C4-2B (cell line): Measurements from ENCODE around the gene DLGAP1.

Experiments used
- ZFX ChIP-seq: fragments of 450-650 bp; IDR thresholded peaks from 2 replicates; pipeline ENCODE4 v1.6.1; 2017
- TF ChIP-seq, protein P1 (sequence below): fragments of 450-650 bp; conservative IDR thresholded peaks from 2 replicates; pipeline ENCODE4 v1.5.1; 2017; ENCODE audit warnings: mild to moderate bottlenecking

DNA sequence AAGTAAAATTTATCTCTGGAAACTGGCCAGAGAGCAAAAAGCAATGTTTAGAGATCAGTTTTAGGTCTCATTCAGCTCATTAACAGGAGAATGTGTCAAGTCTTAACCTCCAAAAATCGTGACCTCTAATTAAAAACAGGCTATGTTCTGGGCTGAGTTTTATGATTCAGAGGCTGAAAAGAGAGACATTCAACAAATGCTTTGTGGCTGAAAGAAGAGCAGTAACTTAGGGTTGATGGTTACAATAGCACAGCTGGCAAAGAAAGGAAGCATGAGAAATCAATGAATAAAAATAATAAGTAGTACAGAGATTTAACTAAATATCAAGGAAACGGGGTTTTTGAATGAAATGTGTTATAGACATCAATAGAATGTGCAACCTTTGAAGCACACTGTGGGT is 992.1 kb downstream of the DLGAP1 start:
- TF ChIP-seq, protein P1, sequence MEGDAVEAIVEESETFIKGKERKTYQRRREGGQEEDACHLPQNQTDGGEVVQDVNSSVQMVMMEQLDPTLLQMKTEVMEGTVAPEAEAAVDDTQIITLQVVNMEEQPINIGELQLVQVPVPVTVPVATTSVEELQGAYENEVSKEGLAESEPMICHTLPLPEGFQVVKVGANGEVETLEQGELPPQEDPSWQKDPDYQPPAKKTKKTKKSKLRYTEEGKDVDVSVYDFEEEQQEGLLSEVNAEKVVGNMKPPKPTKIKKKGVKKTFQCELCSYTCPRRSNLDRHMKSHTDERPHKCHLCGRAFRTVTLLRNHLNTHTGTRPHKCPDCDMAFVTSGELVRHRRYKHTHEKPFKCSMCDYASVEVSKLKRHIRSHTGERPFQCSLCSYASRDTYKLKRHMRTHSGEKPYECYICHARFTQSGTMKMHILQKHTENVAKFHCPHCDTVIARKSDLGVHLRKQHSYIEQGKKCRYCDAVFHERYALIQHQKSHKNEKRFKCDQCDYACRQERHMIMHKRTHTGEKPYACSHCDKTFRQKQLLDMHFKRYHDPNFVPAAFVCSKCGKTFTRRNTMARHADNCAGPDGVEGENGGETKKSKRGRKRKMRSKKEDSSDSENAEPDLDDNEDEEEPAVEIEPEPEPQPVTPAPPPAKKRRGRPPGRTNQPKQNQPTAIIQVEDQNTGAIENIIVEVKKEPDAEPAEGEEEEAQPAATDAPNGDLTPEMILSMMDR: no peak
- no peak for TF ChIP-seq ZFX
